Measurements from ENCODE around the gene PPP6R2.
A peak's percentile ranks its signal among the peaks of the same experiment; 100 is the strongest.

PPP6R2 gene

GRCh38 chr22:50435291-50436014 lies 92.3 kb downstream of the PPP6R2 start:
- no peak for DNase-seq (ENCODE audit: low read depth)

DNA sequence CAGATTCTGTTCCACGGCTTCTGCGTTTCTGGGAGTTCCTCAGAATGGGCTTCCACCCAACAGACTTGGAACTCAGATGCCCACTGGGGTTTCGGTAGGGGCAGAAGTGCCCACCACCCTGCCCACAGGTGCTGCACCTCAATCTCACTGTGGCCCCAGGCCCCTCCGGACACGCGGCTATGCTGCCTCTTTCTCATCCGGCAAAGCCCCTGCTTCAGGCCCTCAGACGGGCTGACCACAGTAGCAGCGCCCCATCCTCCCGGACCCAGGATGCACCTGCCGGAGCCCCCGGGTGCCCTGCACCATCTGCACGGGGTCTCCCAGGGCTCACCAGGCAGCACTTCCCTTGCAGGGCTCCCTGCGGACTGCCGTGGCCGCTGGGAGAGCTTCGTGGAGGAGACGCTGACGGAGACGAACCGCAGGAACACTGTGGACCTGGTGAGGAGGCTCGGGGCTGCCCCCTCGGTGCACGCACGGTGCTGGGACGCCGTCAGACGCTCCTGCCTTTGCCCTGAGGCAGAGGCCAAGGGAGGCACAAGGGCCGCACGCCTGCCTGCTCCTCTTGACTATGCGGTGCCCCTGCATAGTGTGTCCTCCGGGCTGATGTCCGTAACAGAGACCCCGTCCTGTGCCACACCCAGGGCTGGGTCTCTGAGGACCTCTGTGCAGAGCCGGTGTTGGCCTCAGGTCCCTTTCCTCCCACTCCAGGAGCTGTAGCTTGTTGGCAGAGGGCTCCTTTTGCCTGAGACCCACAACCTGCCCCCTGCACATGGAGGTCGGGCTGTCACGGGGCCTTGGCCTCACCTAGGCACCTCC lies 93.1 kb downstream of the PPP6R2 start:
- no peak for DNase-seq (ENCODE audit: low read depth)

GRCh38 chr22:50436841-50437341 lies 93.8 kb downstream of the PPP6R2 start:
- DNase-seq (ENCODE audit: low read depth): no peak

GRCh38 chr22:50437511-50438304 lies 94.6 kb downstream of the PPP6R2 start:
- DNase-seq (ENCODE audit: low read depth): no peak

GRCh38 chr22:50438305-50439275 lies 95.5 kb downstream of the PPP6R2 start:
- DNase-seq (ENCODE audit: low read depth): no peak

DNA sequence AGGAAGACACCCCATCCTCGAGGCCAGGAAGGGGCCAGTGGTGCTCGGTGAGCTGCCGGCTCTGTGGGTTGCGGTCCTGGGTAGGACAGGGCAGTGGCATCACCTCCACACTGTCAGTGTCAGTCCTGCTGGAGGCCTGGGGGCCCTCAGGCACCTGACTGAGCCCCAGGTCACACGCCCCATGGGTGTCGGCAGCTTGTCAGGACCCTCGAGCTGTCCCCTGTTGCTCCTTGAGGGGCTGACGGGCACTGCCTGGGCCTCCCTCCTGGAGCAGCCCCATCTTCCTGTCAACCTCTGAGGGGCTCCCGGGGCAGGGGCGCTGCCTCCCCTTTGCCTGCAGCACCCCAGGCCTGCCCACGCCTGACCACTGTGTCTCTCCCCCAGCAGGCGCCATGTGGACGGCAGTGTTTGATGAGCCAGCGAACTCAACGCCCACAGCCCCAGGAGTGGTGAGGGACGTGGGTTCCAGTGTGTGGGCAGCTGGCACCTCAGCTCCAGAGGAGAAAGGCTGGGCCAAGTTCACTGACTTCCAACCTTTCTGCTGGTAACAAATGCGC lies 96.3 kb downstream of the PPP6R2 start:
- no peak for DNase-seq (ENCODE audit: low read depth)

- no peak for DNase-seq (ENCODE audit: low read depth)
These were observed 96.8 kb downstream of the PPP6R2 start for GRCh38 chr22:50439871-50440331.

- no peak for DNase-seq (ENCODE audit: low read depth)
These were observed 97.6 kb downstream of the PPP6R2 start for GRCh38 chr22:50440544-50441249.

DNA sequence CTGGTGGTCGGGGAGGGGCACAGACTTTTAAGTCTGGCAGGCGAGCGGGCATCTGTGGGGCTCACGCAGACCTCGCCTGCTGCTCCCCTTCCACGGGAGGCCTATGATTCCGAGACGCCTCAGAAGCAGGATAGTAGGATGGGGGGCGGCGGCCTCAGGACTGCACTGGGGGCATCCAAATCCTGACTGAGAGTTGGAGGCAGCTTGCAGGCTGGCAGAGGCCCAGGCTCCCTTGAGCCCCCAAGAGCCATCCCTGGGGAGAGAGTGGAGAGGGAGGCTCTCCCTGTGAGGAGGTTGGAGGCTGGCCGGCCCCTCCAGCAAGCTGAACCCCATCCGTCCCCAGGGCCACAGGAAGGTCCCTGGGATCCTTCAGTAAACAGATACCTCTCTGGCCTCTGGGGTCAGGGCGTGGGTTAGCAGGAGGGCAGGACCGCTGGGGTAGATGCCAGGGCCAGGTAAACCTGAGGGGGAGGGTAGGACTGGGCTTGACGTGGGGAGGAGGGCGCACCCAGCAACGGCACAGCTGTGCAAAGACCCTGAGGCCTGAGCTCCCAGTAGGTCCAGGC lies 98.4 kb downstream of the PPP6R2 start:
- no peak for DNase-seq (ENCODE audit: low read depth)

- no peak for DNase-seq (ENCODE audit: low read depth)
These were observed 100.1 kb downstream of the PPP6R2 start for GRCh38 chr22:50443197-50443596.

DNA sequence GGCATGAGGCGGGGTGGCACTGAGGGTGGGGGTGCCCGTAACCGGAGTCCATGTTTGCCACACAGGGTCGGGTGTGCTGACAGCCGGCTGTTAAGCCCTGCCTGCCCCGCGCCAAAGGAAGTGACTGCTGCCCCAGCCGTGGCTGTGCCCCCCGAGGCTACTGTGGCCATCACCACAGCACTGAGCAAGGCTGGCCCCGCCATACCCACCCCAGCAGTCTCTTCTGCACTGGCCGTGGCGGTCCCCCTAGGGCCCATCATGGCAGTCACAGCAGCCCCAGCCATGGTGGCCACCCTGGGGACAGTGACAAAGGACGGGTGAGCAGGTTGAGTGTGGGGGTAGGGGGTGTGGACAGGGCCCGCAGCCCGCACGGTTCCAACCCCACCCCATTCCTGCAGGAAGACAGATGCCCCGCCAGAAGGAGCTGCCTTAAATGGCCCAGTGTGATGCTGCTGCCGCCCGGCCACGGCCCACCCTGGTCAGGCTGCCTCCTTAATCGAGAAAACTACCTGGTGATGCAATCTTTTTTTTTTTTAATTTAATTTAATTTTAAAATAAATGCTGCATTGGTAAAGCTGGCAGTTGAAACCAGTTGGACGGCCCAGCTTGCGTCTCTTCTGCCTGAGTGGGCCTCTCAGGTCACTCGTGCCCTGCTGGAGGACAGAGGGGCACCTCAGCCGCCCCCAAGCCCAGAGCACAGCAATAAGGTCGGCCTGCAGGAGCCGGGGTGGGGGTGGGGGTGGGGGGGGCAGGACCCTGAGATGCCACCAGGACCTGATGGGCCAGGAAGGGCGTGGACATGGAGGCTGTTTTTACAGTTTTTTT lies 100.9 kb downstream of the PPP6R2 start:
- no peak for DNase-seq (ENCODE audit: low read depth)

- peak; percentile 41 for DNase-seq (ENCODE audit: low read depth)
These were observed 101.5 kb downstream of the PPP6R2 start for GRCh38 chr22:50444663-50445062.

DNA sequence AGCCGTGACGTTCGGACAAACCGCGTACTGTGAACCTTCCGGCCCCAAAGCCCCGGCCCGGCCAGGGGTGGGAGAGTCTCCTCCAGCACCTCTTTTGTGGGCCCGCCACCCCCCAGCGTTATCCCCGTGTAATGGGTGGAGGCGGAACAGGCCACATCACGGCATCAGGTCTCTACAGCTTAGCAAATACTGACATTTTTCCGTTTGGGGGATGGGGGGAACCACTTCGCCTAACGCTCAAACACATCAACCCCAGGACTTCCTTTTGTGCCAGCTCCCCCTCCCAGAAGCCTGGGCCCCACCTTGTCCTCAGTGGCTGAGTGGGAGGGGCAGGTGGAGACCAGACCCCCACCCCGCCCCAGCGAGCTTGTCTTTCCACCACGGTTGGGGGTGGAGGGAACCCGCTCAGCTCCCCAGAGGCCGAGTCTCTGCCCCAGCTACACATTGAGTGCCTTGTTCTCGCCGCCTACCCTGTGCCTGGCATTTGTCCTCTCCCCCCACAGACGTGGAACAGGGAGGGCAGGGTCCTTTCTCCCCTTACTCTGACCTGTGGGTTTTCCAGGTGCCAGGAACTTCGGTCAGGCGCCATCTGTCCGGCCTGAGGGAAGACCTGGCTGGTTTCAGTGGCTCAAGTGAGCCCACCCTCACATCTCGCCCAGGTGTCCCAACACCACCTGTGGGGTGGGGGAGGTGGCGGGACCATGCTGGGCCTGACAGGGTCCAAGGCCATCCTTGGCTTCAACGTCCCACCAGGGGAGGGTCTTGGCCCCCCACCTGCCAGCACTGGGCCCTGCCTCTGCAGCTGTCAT lies 102.1 kb downstream of the PPP6R2 start:
- no peak for DNase-seq (ENCODE audit: low read depth)

GRCh38 chr22:50445880-50446707 lies 103.0 kb downstream of the PPP6R2 start:
- DNase-seq (ENCODE audit: low read depth): no peak

DNA sequence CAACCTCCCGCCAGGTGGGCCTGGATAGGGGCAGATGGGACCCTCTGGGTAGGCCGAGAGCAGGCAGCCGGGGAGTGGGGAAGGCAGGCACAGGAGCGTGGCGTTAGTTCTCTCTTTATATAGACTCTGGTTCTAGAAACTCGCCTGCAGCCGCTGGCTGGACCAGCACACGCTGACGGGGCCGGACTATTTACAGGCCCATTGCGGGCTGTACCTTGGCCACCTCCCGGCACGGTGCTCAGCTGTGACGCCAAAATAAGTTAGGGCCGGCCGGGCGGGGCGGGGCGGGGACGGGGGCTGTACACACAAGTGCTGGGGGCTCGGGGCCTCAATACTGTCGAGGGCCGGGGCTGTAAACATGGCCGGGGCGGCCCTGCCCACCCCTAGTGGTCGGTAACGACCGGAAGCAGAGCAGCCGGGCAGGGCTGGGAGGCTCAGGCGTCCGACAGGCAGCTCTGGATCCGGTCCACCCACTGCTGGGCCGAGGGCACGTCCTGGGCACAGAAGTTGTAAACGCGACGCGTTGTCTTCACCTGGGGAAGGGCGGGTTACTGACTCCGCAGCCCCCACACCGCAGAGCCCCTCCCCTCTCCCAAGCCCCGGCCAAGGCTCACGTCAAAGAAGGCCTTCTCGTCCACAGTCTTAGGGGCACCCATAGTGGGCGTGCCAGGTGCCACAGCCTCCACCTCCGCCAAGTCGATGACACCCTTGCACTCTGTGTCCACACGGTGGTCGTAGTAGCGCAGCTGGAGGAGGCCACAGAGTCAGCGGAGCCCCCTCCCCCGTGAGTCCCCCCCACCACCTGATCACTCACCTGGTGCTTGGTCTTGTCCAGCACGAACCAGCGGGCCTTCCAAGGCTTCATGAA lies 103.8 kb downstream of the PPP6R2 start:
- DNase-seq (ENCODE audit: low read depth): no peak

Measured in GM04503 (cell line).